WERI-Rb-1 (cell line): Measurements from ENCODE around the gene WWTR1.

Source experiments
- DNase-seq: peaks from one replicate; pipeline ENCODE4 v3.0.0-alpha.2; 2020
- H3K27ac ChIP-seq: fragments of 250-450 bp; sonication (Bioruptor Pico); 2 replicates; pipeline ENCODE4 v1.5.1; 2020; ENCODE audit warnings: mild to moderate bottlenecking, moderate library complexity
- H3K27me3 ChIP-seq: fragments of 250-450 bp; sonication (Bioruptor Pico); 2 replicates; pipeline ENCODE4 v1.5.1; 2021; ENCODE audit warnings: mild to moderate bottlenecking, low read depth, moderate library complexity; ENCODE audit not compliant: insufficient read depth, severe bottlenecking
- H3K36me3 ChIP-seq: fragments of 250-450 bp; sonication (Bioruptor Pico); 2 replicates; pipeline ENCODE4 v1.5.1; 2020; ENCODE audit warnings: mild to moderate bottlenecking, moderate library complexity
- H3K4me3 ChIP-seq: 2 replicates; pipeline ENCODE4 v1.5.1; 2011; ENCODE audit warnings: low read depth, mild to moderate bottlenecking, control low read depth, low read length
- H3K9me3 ChIP-seq: fragments of 250-450 bp; sonication (Bioruptor Pico); 2 replicates; pipeline ENCODE4 v1.5.1; 2021; ENCODE audit warnings: mild to moderate bottlenecking, moderate library complexity; ENCODE audit not compliant: severe bottlenecking
- TF ChIP-seq, protein P1 (sequence below): IDR thresholded peaks from 2 replicates; pipeline ENCODE4 v1.5.1; 2011; ENCODE audit warnings: low read depth, mild to moderate bottlenecking, control low read depth, inconsistent platforms, low read length

Gene WWTR1

GRCh38 chr3:149646181-149646766, 11.6 kb downstream of the WWTR1 start:
- Histone ChIP-seq H3K9me3 (no peaks in the 10 kb centered on the region), H3K4me3 (no peak overlapping the region), H3K36me3 (no peaks in the 10 kb centered on the region), H3K27ac (no peak overlapping the region), H3K27me3 (no peaks in the 10 kb centered on the region)
- no peak for DNase-seq
- TF ChIP-seq, protein P1, sequence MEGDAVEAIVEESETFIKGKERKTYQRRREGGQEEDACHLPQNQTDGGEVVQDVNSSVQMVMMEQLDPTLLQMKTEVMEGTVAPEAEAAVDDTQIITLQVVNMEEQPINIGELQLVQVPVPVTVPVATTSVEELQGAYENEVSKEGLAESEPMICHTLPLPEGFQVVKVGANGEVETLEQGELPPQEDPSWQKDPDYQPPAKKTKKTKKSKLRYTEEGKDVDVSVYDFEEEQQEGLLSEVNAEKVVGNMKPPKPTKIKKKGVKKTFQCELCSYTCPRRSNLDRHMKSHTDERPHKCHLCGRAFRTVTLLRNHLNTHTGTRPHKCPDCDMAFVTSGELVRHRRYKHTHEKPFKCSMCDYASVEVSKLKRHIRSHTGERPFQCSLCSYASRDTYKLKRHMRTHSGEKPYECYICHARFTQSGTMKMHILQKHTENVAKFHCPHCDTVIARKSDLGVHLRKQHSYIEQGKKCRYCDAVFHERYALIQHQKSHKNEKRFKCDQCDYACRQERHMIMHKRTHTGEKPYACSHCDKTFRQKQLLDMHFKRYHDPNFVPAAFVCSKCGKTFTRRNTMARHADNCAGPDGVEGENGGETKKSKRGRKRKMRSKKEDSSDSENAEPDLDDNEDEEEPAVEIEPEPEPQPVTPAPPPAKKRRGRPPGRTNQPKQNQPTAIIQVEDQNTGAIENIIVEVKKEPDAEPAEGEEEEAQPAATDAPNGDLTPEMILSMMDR: no peak

GRCh38 chr3:149643963-149644362, 13.9 kb downstream of the WWTR1 start:
- Histone ChIP-seq H3K27ac (no peak overlapping the region), H3K36me3 (no peaks in the 10 kb centered on the region)
- DNase-seq: no peak

DNA sequence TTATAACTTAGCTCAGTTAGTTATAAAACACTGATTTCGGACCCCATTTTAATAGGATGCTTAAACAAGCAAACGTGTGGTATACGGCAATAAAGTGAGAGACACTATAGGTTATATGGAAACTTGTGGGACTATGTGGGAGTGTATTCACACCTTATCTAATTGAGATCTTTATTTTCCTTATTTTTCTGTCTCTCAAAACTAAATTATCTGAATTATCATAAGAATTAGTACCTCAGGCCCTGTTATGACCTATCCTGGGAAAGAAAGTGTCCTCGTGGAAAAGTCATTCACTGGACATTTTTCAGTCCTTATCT, 14.4 kb downstream of the WWTR1 start:
- H3K36me3 ChIP-seq: no peaks in the 10 kb centered on the region
- no peak for DNase-seq
- H3K27me3 ChIP-seq: no peaks in the 10 kb centered on the region
- H3K27ac ChIP-seq: no peak overlapping the region
- TF ChIP-seq, protein P1: no peak
- H3K4me3 ChIP-seq: no peak overlapping the region
- no peaks in the 10 kb centered on the region for H3K9me3 ChIP-seq

More at GRCh38 chr3:149643963-149644362, 13.9 kb downstream of the WWTR1 start:
- TF ChIP-seq, protein P1: no peak
- Histone ChIP-seq H3K4me3 (no peak overlapping the region), H3K27me3 (no peaks in the 10 kb centered on the region), H3K9me3 (no peaks in the 10 kb centered on the region)

DNA sequence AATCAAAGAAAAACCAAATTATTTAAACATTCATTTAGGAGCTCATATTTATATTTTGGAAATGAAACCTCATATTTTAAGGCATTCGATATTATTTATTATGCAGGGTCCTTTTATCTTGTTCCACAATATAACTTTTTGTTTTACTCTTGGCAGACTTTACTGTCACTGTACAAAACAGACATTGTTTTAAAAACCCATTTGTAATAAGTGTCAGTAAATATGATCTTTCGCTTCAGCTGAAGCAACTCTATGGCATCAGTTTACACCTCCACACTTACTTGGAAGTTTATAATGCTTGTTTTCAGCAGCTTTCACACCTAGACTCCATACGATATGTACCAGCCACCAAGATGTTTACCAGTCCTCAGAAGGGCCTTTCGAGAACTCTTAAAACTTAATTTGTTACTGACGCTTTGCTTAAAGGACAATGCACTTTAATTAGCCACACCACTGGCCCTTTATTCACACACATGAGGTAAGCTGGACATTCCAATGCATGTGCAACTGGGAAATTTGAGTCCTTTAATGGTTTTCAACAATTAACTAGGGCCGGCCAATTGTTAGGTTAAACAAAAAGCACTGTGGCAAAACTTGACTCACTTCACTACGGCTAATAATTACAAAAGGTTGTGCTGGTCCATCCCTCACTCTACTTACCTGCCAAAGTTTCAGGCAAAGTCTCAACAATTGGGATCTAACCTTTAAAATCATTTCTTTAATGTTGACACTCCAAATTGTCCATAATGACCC, 16.7 kb downstream of the WWTR1 start:
- no peak for DNase-seq
- Histone ChIP-seq H3K27me3 (no peaks in the 10 kb centered on the region), H3K27ac (no peak overlapping the region), H3K4me3 (no peak overlapping the region), H3K9me3 (no peaks in the 10 kb centered on the region), H3K36me3 (no peaks in the 10 kb centered on the region)
- TF ChIP-seq, protein P1: no peak

GRCh38 chr3:149639093-149639486, 18.7 kb downstream of the WWTR1 start:
- DNase-seq: no peak
- Histone ChIP-seq H3K27me3 (no peaks in the 10 kb centered on the region), H3K36me3 (no peaks in the 10 kb centered on the region), H3K27ac (no peak overlapping the region), H3K4me3 (no peak overlapping the region), H3K9me3 (no peaks in the 10 kb centered on the region)
- TF ChIP-seq, protein P1: no peak
